NCI-H2081 treated with DMSO at 0.1 percent for 48 hours (cell line): ENCODE data around the gene GPR160.
"Not testable (repeated sequence)": the region's sequence is repeated elsewhere in the genome, so short reads cannot be mapped to it uniquely, and the experiment has no call there.

ENCODE experiments used
- DNase-seq: peaks from one replicate; lab custom pipeline; 2025; lab: John Stamatoyannopoulos, UW

GPR160 gene

DNA sequence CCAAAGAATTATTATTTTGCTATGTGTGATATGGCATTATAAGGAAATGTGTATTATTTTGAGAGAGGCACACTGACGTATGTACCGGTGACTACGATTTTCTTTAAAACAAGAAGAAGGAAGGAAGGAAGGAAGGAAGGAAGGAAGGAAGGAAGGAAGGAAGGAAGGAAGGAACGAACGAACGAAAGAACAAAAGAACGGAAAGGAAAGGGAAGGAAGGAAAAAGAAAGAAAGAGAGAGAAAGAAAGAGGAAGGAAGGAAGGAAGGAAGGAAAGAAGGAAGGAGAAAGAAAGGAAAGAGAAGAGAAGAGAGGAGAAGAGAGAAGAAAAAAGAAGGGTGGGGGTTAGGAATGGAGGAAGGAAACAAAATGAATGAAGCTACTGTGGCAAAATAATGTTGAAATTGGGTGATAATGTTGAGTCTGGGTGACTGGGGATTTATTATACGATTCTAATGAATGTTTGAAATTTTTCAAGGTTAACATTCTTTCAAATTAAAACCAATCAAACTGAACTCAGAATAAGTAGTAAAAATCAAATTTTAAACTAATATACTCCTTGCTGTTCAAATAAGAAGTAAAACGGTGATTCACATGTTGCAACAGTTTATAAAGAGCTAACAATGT, 73.5 kb downstream of the GPR160 start:
- DNase-seq, result no peak

DNA sequence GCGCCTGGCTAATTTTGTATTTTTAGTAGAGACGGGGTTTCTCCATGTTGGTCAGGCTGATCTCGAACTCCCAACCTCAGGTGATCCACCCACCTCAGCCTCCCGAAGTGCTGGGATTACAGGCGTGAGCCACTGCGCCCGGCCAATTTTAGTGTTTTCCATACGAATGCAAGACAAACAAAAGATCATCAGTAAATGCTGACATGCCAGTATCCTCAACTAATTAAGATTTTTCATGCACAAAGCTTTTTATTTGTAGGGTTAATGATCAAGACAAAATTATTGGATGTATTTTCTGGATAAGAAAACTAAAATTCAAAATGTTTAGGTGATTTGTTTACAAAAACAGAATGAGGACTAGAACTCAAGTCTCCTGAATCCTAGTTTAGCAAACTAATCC, 76.4 kb downstream of the GPR160 start:
- DNase-seq, result not testable (repeated sequence)

DNA sequence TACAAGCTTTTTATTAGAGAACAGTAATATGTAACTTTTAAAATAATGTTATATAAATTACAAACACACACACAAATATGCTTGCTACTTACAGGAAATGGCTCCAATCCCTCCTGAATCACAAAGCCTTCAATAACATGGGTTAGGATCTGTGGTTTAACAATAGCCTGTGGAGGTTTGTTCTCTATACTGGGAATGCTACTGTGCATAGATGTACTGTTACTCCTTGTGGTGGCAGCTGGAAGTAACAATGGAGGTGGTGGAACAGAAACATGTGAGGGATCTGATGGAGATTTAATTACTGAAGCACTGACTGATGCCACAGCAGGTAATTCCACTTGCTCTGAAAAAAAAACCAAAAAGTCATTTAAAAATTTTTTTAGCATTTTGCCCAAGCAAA, 79.3 kb downstream of the GPR160 start:
- DNase-seq, result no peak

DNA sequence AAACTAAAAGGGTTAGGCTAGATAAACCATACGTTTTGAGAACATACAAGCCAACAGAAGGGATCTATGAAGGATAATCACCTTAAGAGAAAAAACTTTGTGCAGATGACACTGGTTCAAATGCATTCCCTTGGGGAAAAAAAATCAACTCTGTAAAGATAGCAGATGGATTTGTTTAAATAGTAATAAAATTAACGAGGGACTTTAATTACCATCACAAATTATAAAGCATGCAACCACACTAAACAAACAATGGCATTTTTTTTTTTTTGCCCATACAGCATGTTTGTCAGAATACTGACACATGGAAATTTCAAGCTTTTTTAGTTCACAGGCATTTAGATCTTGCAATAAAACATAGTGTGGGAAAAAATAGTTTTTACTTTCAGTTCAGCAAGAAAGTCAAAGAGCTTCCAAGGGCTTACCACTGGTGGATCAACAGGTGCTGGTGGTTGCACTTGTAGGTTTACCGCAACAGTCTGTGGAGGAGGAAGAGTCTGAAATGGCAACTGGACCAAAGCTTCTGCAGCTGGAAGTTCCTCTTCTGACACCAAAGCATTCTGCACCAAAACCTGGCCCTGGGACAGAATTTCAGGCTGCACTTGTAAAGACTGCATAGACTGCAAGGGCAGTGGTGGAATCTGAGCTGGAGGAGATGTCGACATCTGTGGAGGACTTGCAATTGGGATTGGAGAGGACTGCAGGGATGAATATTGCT, 90.6 kb downstream of the GPR160 start:
- DNase-seq, result no peak

DNA sequence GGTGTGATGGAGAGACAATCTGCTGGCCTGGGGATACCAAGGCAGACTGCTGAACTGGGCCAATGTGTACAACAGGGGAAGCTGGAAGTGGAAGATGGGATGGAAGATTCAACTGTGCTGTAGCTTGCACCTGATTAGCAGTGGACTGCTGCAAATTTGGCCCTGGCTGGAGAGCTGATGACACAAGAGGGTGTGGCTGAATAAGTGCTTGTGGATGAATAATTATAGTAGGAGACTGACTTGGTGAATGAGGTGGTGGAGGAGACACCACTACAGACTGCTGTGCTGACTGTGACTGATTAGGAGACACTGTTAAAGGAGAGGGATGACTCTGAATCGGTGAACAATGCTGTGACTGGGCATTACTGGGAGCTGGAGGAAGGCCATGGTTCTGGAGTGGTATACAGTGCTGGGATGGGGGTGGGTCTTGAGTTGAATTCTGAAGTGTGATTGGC, 91.2 kb downstream of the GPR160 start:
- no peak for DNase-seq

DNA sequence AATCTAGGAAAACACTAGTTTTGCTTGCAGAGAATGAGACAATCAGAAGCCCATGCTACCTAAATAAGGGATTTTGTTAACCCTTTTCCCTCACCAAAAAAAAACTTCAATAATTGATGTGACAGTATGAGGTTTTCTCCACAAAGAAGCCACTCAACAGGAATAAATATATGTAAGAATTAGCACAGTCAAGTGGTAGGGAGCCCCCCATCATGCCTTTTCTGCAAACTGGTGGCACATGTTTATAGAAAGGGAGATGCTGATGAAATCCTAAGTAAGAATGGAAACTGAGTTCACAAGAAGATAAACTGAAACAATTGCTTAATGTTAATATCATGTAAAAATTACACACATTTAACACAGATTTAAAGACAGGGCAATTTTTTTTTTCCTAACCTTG, 92.7 kb downstream of the GPR160 start:
- DNase-seq, result no peak

DNA sequence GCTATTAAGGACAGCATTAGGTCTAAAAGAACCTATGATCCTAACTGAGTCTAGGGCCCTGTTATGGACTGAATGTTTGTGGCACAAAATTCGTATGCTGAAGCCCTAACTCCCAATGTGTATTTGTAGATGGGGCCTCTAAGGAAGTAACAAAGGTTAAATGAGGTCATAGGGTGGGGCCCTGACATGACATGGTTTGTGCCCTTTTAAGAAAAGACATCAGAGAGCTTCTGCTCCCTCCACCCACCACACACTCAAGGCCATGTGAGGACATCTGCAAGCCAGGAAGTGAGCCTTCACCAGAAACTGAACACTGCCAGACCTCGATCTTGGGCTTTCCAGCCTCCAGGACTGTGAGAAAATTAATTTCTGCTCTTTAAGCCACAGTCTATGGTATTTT, 94.5 kb downstream of the GPR160 start:
- DNase-seq, result no peak
